Motor neuron (in vitro differentiated cells): ENCODE results near the gene STRIP1. TPM values are rescaled to one million over a fixed set of nuclear protein-coding genes. Genes with fewer than 3 reads are reported as not detected.

Experiments used
- ATAC-seq, 8 experiments: fragments of 200-7000 bp; cut with Tn5 transposase; replicated peaks in 6 of 8; 2 replicates each; pipeline ENCODE4 v1.8.0; 2021; ENCODE audit warnings: mild to moderate bottlenecking in 8 of 8, moderate library complexity in 8 of 8
- H3K27ac ChIP-seq, 2 donors: fragments of 250-450 bp; sonication (Bioruptor Pico); 2 replicates each; pipeline ENCODE4 v1.9.0; 2021; ENCODE audit warnings: antibody characterized with exemption in 2 of 2, mild to moderate bottlenecking in 2 of 2, moderate library complexity in 1 of 2
- H3K4me1 ChIP-seq, 2 donors: fragments of 250-450 bp; sonication (Bioruptor Pico); replicated peaks in 1 of 2; 2 replicates each; pipeline ENCODE4 v1.6.1; 2021; ENCODE audit warnings: antibody characterized with exemption in 2 of 2, mild to moderate bottlenecking in 2 of 2, moderate library complexity in 1 of 2
- H3K4me3 ChIP-seq, 5 donors: fragments of 250-450 bp; sonication (Bioruptor Pico); 2 replicates each; pipeline ENCODE4 v1.9.0; 2021; ENCODE audit warnings: antibody characterized with exemption in 5 of 5, mild to moderate bottlenecking in 5 of 5, moderate library complexity in 4 of 5
- WGBS, 10 experiments: fragments of 450-650 bp; shearing (Covaris generic); methylation state at CpG; one replicate each; pipeline ENCODE4 v1.0.0; 2022; 5-methylcytosine and 5-hydroxymethylcytosine counted together
- in situ Hi-C, 9 experiments: fragments of 400-800 bp; cut with MboI; loops; one replicate each; pipeline ENCODE4 v1.15.0; 2021; ENCODE audit warnings: low sequenced_read_pairs in 9 of 9, low pct_unique_long_range_greater_than_20kb in 2 of 9; ENCODE audit not compliant: unreplicated experiment in 9 of 9
- total RNA-seq, 8 experiments: library from RNA; unstranded; fragments of 300-600 nt; gene quantifications; 2 replicates each; pipeline versions ENCODE4 v1.2.3 to v1.2.4, GENCODE V29; 2022

Gene STRIP1
- total RNA-seq, 8 experiments from 2014 or later, result 29.7 to 98.3 (median 60.3) TPM

GRCh38 chr1:110064576-110065337, 30.3 kb downstream of the STRIP1 start:
- Histone ChIP-seq H3K27ac (no peak overlapping the region), H3K4me3 (no peak overlapping the region), H3K4me1 (peaks cover 0 to 3% of the 10 kb centered on the region in 2 donors)
- 50 to 100% (median 82%) methylated on average over 1 to 9 of the region's 18 CpGs; no CpG with 5 or more reads in 4 of the 10 experiments for WGBS, 10 experiments
- no peak for ATAC-seq
- in situ Hi-C loops, result loop anchor here in 1 of 9 experiments (25.0 kb wide), 1 partner anchor 398 kb away; the partner anchor contains the start of gene PROK1

GRCh38 chr1:110065841-110066240, 31.4 kb downstream of the STRIP1 start:
- H3K4me3 ChIP-seq, result no peak overlapping the region
- in situ Hi-C loops, result loop anchor here in 1 of 9 experiments (25.0 kb wide), 1 partner anchor 396 kb away; the partner anchor contains the start of gene PROK1
- ATAC-seq, result no peak
- 86% methylated on average over 4 of the region's 5 CpGs; no CpG with 5 or more reads in 9 of the 10 experiments for WGBS, 10 experiments
- H3K4me1 ChIP-seq, result peaks cover 0 to 3% of the 10 kb centered on the region in 2 donors
- no peak overlapping the region for H3K27ac ChIP-seq

GRCh38 chr1:110067479-110067892, 33.1 kb downstream of the STRIP1 start:
- in situ Hi-C loops, result loop anchor here in 1 of 9 experiments (25.0 kb wide), 1 partner anchor 395 kb away; the partner anchor contains the start of gene PROK1
- Histone ChIP-seq H3K27ac (no peak overlapping the region), H3K4me1 (peaks cover 0 to 3% of the 10 kb centered on the region in 2 donors), H3K4me3 (no peak overlapping the region)
- ATAC-seq, result peak in 4 of 8 experiments; percentile 7 to 21 (median 14)
- WGBS, 10 experiments, result 0 to 100% (median 22%) methylated on average over 1 to 18 of the region's 23 CpGs; no CpG with 5 or more reads in 1 of the 10 experiments

GRCh38 chr1:110067893-110068645, 33.6 kb downstream of the STRIP1 start:
- H3K27ac ChIP-seq, result no peak overlapping the region
- in situ Hi-C loops, result loop anchor here in 1 of 9 experiments (25.0 kb wide), 1 partner anchor 394 kb away; the partner anchor contains the start of gene PROK1
- 0 to 32% (median 4%) methylated on average over 6 to 53 of the region's 68 CpGs for WGBS, 10 experiments
- ATAC-seq, result peak in 6 of 8 experiments; percentile 22 to 61 (median 40)
- H3K4me1 ChIP-seq, result peaks cover 0 to 3% of the 10 kb centered on the region in 2 donors
- H3K4me3 ChIP-seq, result no peak overlapping the region

GRCh38 chr1:110068646-110069403, 34.4 kb downstream of the STRIP1 start:
- ATAC-seq, result no peak
- Histone ChIP-seq H3K4me3 (no peak overlapping the region), H3K4me1 (peaks cover 0 to 3% of the 10 kb centered on the region in 2 donors), H3K27ac (no peak overlapping the region)
- WGBS, 10 experiments, result 0 to 21% (median 5%) methylated on average over 11 to 62 of the region's 68 CpGs
- in situ Hi-C loops, result loop anchor here in 1 of 9 experiments (25.0 kb wide), 1 partner anchor 393 kb away; the partner anchor contains the start of gene PROK1

- peak in 4 of 8 experiments; percentile 4 to 12 (median 8) for ATAC-seq
- no peak overlapping the region for H3K27ac ChIP-seq
- peaks cover 0 to 3% of the 10 kb centered on the region in 2 donors for H3K4me1 ChIP-seq
- in situ Hi-C loops, result loop anchor here in 1 of 9 experiments (25.0 kb wide), 1 partner anchor 393 kb away; the partner anchor contains the start of gene PROK1
- WGBS, 10 experiments, result 16 to 68% (median 26%) methylated on average over 2 to 31 of the region's 64 CpGs; no CpG with 5 or more reads in 4 of the 10 experiments
- no peak overlapping the region for H3K4me3 ChIP-seq
Measured at GRCh38 chr1:110069404-110070281, 35.2 kb downstream of the STRIP1 start.

GRCh38 chr1:110070282-110070669, 35.9 kb downstream of the STRIP1 start:
- Histone ChIP-seq H3K4me3 (no peak overlapping the region), H3K27ac (no peak overlapping the region), H3K4me1 (peaks cover 0 to 3% of the 10 kb centered on the region in 2 donors)
- in situ Hi-C loops, result loop anchor here in 1 of 9 experiments (25.0 kb wide), 1 partner anchor 392 kb away; the partner anchor contains the start of gene PROK1
- WGBS, 10 experiments, result 0 to 40% (median 0%) methylated on average over 2 to 4 of the region's 52 CpGs; no CpG with 5 or more reads in 5 of the 10 experiments
- peak in 5 of 8 experiments; percentile 14 to 48 (median 36) for ATAC-seq

GRCh38 chr1:110070671-110071242, 36.3 kb downstream of the STRIP1 start, which contains the start of gene ALX3:
TSS of gene ALX3 (minus strand) at chr1:110070672. CDS start at chr1:110070612, 60 bp downstream.
- peak in 4 of 8 experiments; percentile 6 to 20 (median 16) for ATAC-seq
- Histone ChIP-seq H3K4me1 (peaks cover 0 to 3% of the 10 kb centered on the region in 2 donors), H3K4me3 (no peak within 1 kb of the TSS), H3K27ac (no peak within 1 kb of the TSS)
- in situ Hi-C loops, result loop anchor here in 1 of 9 experiments (25.0 kb wide), 1 partner anchor 392 kb away; the partner anchor contains the start of gene PROK1
- 20 to 83% (median 80%) methylated on average over 1 to 3 of the region's 27 CpGs; no CpG with 5 or more reads in 5 of the 10 experiments for WGBS, 10 experiments

GRCh38 chr1:110074166-110074565, 39.7 kb downstream of the STRIP1 start:
- H3K4me3 ChIP-seq, result no peak overlapping the region
- 38 to 100% (median 49%) methylated on average over 1 to 4 of the region's 4 CpGs; no CpG with 5 or more reads in 2 of the 10 experiments for WGBS, 10 experiments
- ATAC-seq, result no peak
- H3K4me1 ChIP-seq, result no peaks in the 10 kb centered on the region
- no peak overlapping the region for H3K27ac ChIP-seq
- in situ Hi-C loops, result loop anchor here in 1 of 9 experiments (25.0 kb wide), 1 partner anchor 388 kb away; the partner anchor contains the start of gene PROK1

GRCh38 chr1:110076789-110077500, 42.5 kb downstream of the STRIP1 start:
- 17 to 100% (median 72%) methylated on average over 1 to 3 of the region's 3 CpGs; no CpG with 5 or more reads in 2 of the 10 experiments for WGBS, 10 experiments
- Histone ChIP-seq H3K4me1 (no peaks in the 10 kb centered on the region), H3K4me3 (no peak overlapping the region), H3K27ac (no peak overlapping the region)
- in situ Hi-C loops, result loop anchor here in 1 of 9 experiments (25.0 kb wide), 1 partner anchor 90 kb away; the partner anchor contains the start of gene AHCYL1
- ATAC-seq, result no peak
